IPS-NIHi7 (cell line): Measurements from ENCODE around the gene MSX1.
"Not testable (repeated sequence)": the region's sequence is repeated elsewhere in the genome, so short reads cannot be mapped to it uniquely, and the experiment has no call there.

Source experiments
- DNase-seq: peaks from one replicate; pipeline ENCODE4 v3.0.0; 2012; ENCODE audit warnings: mixed read lengths; ENCODE audit errors: extremely low spot score

Gene MSX1

GRCh38 chr4:4859325-4859798 is at the start of gene MSX1:
MSX1 (plus strand) TSS chr4:4859665; CDS start chr4:4859900, 235 bp downstream.
- DNase-seq = peak; percentile 93

- no peak for DNase-seq
Observed at GRCh38 chr4:4810092-4810774, 49.2 kb upstream of the MSX1 start.

- no peak for DNase-seq
Observed at GRCh38 chr4:4810778-4811177, 48.7 kb upstream of the MSX1 start.

GRCh38 chr4:4812145-4812794 is 47.2 kb upstream of the MSX1 start:
- DNase-seq = no peak

GRCh38 chr4:4818415-4819212 is 40.9 kb upstream of the MSX1 start:
- no peak for DNase-seq

GRCh38 chr4:4819213-4819606 is 40.3 kb upstream of the MSX1 start:
- no peak for DNase-seq

GRCh38 chr4:4820261-4820660 is 39.2 kb upstream of the MSX1 start:
- no peak for DNase-seq

- DNase-seq = no peak
Observed at GRCh38 chr4:4820739-4821138, 38.7 kb upstream of the MSX1 start.

- no peak for DNase-seq
Observed at GRCh38 chr4:4821577-4821976, 37.9 kb upstream of the MSX1 start.

GRCh38 chr4:4822286-4822685 is 37.2 kb upstream of the MSX1 start:
- DNase-seq = not testable (repeated sequence)

GRCh38 chr4:4823621-4824162 is 35.8 kb upstream of the MSX1 start:
- no peak for DNase-seq

- DNase-seq = no peak
Observed at GRCh38 chr4:4824232-4824631, 35.2 kb upstream of the MSX1 start.

- DNase-seq = no peak
Observed at GRCh38 chr4:4825431-4825830, 34.0 kb upstream of the MSX1 start.

- no peak for DNase-seq
Observed at GRCh38 chr4:4829837-4830236, 29.6 kb upstream of the MSX1 start.

- no peak for DNase-seq
Observed at GRCh38 chr4:4831266-4831665, 28.2 kb upstream of the MSX1 start.

GRCh38 chr4:4831825-4832224 is 27.6 kb upstream of the MSX1 start:
- no peak for DNase-seq

GRCh38 chr4:4836044-4836443 is 23.4 kb upstream of the MSX1 start:
- no peak for DNase-seq

GRCh38 chr4:4837316-4837715 is 22.1 kb upstream of the MSX1 start:
- DNase-seq = no peak

- no peak for DNase-seq
Observed at GRCh38 chr4:4838051-4838935, 21.2 kb upstream of the MSX1 start.

- DNase-seq = no peak
Observed at GRCh38 chr4:4838936-4839810, 20.3 kb upstream of the MSX1 start.
